Measurements from ENCODE around the gene KCNMA1.

DNA sequence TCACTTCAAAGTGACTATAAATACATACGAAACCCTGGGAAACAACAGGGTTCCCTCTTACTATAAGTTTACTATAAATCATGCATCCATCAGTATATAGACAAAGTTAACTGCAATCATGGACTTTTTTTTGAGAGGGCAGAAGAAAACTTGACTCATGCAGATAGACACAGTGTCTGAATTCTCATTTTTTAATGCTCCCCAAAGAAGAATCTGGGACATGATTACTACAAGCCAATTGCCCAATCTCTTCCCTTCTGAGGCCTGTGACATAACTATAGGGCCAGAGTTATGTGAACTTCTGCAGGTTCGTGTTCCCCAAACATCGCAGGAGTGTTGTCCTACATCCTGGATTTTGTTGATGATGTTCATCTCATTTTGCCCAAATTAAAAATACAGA is 376.5 kb downstream of the KCNMA1 start:
- TF ChIP-seq, protein P1, sequence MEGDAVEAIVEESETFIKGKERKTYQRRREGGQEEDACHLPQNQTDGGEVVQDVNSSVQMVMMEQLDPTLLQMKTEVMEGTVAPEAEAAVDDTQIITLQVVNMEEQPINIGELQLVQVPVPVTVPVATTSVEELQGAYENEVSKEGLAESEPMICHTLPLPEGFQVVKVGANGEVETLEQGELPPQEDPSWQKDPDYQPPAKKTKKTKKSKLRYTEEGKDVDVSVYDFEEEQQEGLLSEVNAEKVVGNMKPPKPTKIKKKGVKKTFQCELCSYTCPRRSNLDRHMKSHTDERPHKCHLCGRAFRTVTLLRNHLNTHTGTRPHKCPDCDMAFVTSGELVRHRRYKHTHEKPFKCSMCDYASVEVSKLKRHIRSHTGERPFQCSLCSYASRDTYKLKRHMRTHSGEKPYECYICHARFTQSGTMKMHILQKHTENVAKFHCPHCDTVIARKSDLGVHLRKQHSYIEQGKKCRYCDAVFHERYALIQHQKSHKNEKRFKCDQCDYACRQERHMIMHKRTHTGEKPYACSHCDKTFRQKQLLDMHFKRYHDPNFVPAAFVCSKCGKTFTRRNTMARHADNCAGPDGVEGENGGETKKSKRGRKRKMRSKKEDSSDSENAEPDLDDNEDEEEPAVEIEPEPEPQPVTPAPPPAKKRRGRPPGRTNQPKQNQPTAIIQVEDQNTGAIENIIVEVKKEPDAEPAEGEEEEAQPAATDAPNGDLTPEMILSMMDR (IDR thresholded peaks at IDR 0.05): no peak
- no peak for TF ChIP-seq POLR2A (IDR thresholded peaks at IDR 0.05)

Measured in vagina (tissue), 2 donors.